Activated naive CD4-positive, alpha-beta T cell (primary cell): ENCODE measurements around the gene ZNF560.

Experiments
- DNase-seq, 4 experiments: peaks; one replicate each; lab custom pipeline; 2025; lab: John Stamatoyannopoulos, UW

The ZNF560 gene

GRCh38 chr19:9435279-9436268 is 62.8 kb downstream of the ZNF560 start, which contains the start of gene ZNF266:
Gene ZNF266, minus strand, starts transcription at chr19:9435573. Its CDS starts 15,484 bp downstream, at chr19:9420089.
- peak; percentile 75 to 87 (median 82) for DNase-seq

GRCh38 chr19:9431475-9431874 is 66.9 kb downstream of the ZNF560 start:
- no peak for DNase-seq

GRCh38 chr19:9430444-9430843 is 68.0 kb downstream of the ZNF560 start:
- DNase-seq: no peak

GRCh38 chr19:9427941-9428340 is 70.5 kb downstream of the ZNF560 start:
- DNase-seq: no peak
